A673 (cell line): ENCODE measurements around the gene PACS1.
"Not testable (repeated sequence)": the region's sequence is repeated elsewhere in the genome, so short reads cannot be mapped to it uniquely, and the experiment has no call there.

ENCODE experiments used
- EZH2 ChIP-seq: fragments of 200-600 bp; sonication (generic); IDR thresholded peaks from 2 replicates; pipeline ENCODE4 v1.6.1; 2017; ENCODE audit warnings: borderline replicate concordance, low read depth, mild to moderate bottlenecking, mixed read lengths, antibody characterized with exemption, low read length; ENCODE audit not compliant: poor library complexity, severe bottlenecking
- TF ChIP-seq, protein P1 (sequence below): fragments of 300-800, 200-600 bp; sonication (generic); conservative IDR thresholded peaks from 2 replicates; pipeline ENCODE4 v1.5.1; 2017; ENCODE audit warnings: low read depth, mild to moderate bottlenecking, antibody characterized with exemption, low read length, moderate library complexity, mixed read lengths

GRCh38 chr11:66078949-66079348 lies 8.9 kb downstream of the PACS1 start:
- TF ChIP-seq EZH2, result not testable (repeated sequence)
- TF ChIP-seq, protein P1, sequence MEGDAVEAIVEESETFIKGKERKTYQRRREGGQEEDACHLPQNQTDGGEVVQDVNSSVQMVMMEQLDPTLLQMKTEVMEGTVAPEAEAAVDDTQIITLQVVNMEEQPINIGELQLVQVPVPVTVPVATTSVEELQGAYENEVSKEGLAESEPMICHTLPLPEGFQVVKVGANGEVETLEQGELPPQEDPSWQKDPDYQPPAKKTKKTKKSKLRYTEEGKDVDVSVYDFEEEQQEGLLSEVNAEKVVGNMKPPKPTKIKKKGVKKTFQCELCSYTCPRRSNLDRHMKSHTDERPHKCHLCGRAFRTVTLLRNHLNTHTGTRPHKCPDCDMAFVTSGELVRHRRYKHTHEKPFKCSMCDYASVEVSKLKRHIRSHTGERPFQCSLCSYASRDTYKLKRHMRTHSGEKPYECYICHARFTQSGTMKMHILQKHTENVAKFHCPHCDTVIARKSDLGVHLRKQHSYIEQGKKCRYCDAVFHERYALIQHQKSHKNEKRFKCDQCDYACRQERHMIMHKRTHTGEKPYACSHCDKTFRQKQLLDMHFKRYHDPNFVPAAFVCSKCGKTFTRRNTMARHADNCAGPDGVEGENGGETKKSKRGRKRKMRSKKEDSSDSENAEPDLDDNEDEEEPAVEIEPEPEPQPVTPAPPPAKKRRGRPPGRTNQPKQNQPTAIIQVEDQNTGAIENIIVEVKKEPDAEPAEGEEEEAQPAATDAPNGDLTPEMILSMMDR, result not testable (repeated sequence)
